GM12801 (cell line): Measurements from ENCODE around the gene AP2A1.

Source experiments
- CTCF ChIP-seq: IDR thresholded peaks from one replicate; pipeline ENCODE4 v1.5.1; 2011; ENCODE audit warnings: control low read depth; ENCODE audit not compliant: insufficient read length; ENCODE audit errors: extremely low read depth

Gene AP2A1

GRCh38 chr19:49766930-49767299 is at the start of gene AP2A1:
AP2A1 (plus strand) TSS chr19:49767001; CDS start chr19:49767134, 133 bp downstream.
- no peak for TF ChIP-seq CTCF

- TF ChIP-seq CTCF = no peak
Observed at GRCh38 chr19:49718511-49718910, 48.3 kb upstream of the AP2A1 start.

- TF ChIP-seq CTCF = no peak
Observed at GRCh38 chr19:49718991-49719390, 47.8 kb upstream of the AP2A1 start.

- no peak for TF ChIP-seq CTCF
Observed at GRCh38 chr19:49727217-49728030, 39.4 kb upstream of the AP2A1 start.

- no peak for TF ChIP-seq CTCF
Observed at GRCh38 chr19:49730166-49730565, 36.6 kb upstream of the AP2A1 start.

GRCh38 chr19:49738268-49738667 is 28.5 kb upstream of the AP2A1 start:
- TF ChIP-seq CTCF = no peak

- TF ChIP-seq CTCF = no peak
Observed at GRCh38 chr19:49739098-49739497, 27.7 kb upstream of the AP2A1 start.
